Endothelial cell of umbilical vein (primary cell): ENCODE data around the gene FBXL14.

Source experiments
- CTCF ChIP-seq, 2 donors: IDR thresholded peaks; 1 replicate in 1 of 2; 2 replicates in 1 of 2; pipeline ENCODE4 v1.5.1; 2011; ENCODE audit warnings: low read length in 2 of 2, mild to moderate bottlenecking in 2 of 2, moderate library complexity in 2 of 2, control low read depth in 1 of 2, inconsistent platforms in 1 of 2, low read depth in 1 of 2; ENCODE audit not compliant: insufficient read depth in 1 of 2; ENCODE audit errors: extremely low read depth in 1 of 2
- MYC ChIP-seq: IDR thresholded peaks from one replicate; pipeline ENCODE4 v1.6.1; 2011; ENCODE audit warnings: mild to moderate bottlenecking, low read depth, low read length
- POLR2A ChIP-seq: IDR thresholded peaks from 2 replicates; pipeline ENCODE4 v1.6.1; 2012; ENCODE audit warnings: low read depth, mild to moderate bottlenecking, control low read depth, low read length
- TF ChIP-seq, protein P1 (sequence below): IDR thresholded peaks from 2 replicates; pipeline ENCODE4 v1.6.1; 2011; ENCODE audit not compliant: insufficient read depth, insufficient read length

- TF ChIP-seq MYC: no peak
- TF ChIP-seq, protein P1, sequence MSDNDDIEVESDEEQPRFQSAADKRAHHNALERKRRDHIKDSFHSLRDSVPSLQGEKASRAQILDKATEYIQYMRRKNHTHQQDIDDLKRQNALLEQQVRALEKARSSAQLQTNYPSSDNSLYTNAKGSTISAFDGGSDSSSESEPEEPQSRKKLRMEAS: no peak
- no peak for TF ChIP-seq POLR2A
- no peak for TF ChIP-seq CTCF (IDR thresholded peaks at IDR 0.05; ENCODE audit: extremely low read depth in 1 of 2, insufficient read depth in 1 of 2, low read depth in 1 of 2, low read length in 2 of 2)
Measured at GRCh38 chr12:1630133-1630826, 35.9 kb upstream of the FBXL14 start.
